Cardiac muscle cell (in vitro differentiated cells and primary cell): ENCODE data around the gene MYO5B. TPM values are rescaled to one million over a fixed set of nuclear protein-coding genes. Genes with fewer than 3 reads are reported as not detected.

Experiments
- DNase-seq, 2 donors: peaks; one replicate each; pipeline versions ENCODE4 v3.0.0 to v3.0.0-alpha.2; 2010 to 2017; ENCODE audit warnings: low read depth in 1 of 2, low spot score in 1 of 2
- H3K27ac ChIP-seq: fragments of 200-600 bp; sonication (generic); 2 replicates; pipeline ENCODE4 v1.5.1; 2016
- H3K27me3 ChIP-seq: fragments of 200-600 bp; sonication (generic); 2 replicates; pipeline ENCODE4 v1.6.0; 2016; ENCODE audit warnings: control low read depth
- H3K36me3 ChIP-seq: fragments of 200-600 bp; sonication (generic); 2 replicates; pipeline ENCODE4 v1.5.1; 2016; ENCODE audit warnings: control low read depth
- H3K4me1 ChIP-seq: fragments of 200-600 bp; sonication (generic); 2 replicates; pipeline ENCODE4 v1.8.1; 2017; ENCODE audit warnings: low read depth, mild to moderate bottlenecking, mixed run types
- H3K4me3 ChIP-seq: fragments of 200-600 bp; sonication (generic); 2 replicates; pipeline ENCODE4 v1.5.1; 2016; ENCODE audit warnings: mild to moderate bottlenecking
- H3K9me3 ChIP-seq: fragments of 200-600 bp; sonication (generic); 2 replicates; pipeline ENCODE4 v1.5.1; 2017; ENCODE audit warnings: low read depth, mild to moderate bottlenecking, control low read depth
- polyA plus RNA-seq: library from polyadenylated mRNA; unstranded; fragments of >200 nt; fragmentation: Nextera tagmentation; extraction: Ambion mirVana; gene quantifications from 2 replicates; pipeline ENCODE4 v1.2.1, GENCODE V29; 2016
- total RNA-seq: library from RNA; depleted of rRNA; stranded (reverse); fragments of >200 nt; gene quantifications from 2 replicates; pipeline ENCODE4 v1.2.3, GENCODE V29; 2016
- TF ChIP-seq, protein P1 (sequence below): IDR thresholded peaks from 2 replicates; pipeline ENCODE4 v1.5.1; 2012; ENCODE audit warnings: low read depth, mild to moderate bottlenecking, low read length

The MYO5B gene
- total and polyA plus RNA-seq, 2 experiments from 2014 or later: 3.0 to 16.7 TPM

- Histone ChIP-seq H3K9me3 (no peaks in the 10 kb centered on the region), H3K4me3 (no peak overlapping the region), H3K27me3 (no peaks in the 10 kb centered on the region), H3K36me3 (no peaks in the 10 kb centered on the region), H3K27ac (no peak overlapping the region), H3K4me1 (no peaks in the 10 kb centered on the region)
- TF ChIP-seq, protein P1, sequence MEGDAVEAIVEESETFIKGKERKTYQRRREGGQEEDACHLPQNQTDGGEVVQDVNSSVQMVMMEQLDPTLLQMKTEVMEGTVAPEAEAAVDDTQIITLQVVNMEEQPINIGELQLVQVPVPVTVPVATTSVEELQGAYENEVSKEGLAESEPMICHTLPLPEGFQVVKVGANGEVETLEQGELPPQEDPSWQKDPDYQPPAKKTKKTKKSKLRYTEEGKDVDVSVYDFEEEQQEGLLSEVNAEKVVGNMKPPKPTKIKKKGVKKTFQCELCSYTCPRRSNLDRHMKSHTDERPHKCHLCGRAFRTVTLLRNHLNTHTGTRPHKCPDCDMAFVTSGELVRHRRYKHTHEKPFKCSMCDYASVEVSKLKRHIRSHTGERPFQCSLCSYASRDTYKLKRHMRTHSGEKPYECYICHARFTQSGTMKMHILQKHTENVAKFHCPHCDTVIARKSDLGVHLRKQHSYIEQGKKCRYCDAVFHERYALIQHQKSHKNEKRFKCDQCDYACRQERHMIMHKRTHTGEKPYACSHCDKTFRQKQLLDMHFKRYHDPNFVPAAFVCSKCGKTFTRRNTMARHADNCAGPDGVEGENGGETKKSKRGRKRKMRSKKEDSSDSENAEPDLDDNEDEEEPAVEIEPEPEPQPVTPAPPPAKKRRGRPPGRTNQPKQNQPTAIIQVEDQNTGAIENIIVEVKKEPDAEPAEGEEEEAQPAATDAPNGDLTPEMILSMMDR: no peak
- DNase-seq: no peak
Measured at GRCh38 chr18:50144540-50144939, 50.4 kb downstream of the MYO5B start.

- Histone ChIP-seq H3K27ac (no peak overlapping the region), H3K9me3 (no peaks in the 10 kb centered on the region), H3K4me3 (no peak overlapping the region), H3K4me1 (no peaks in the 10 kb centered on the region), H3K36me3 (no peaks in the 10 kb centered on the region), H3K27me3 (no peaks in the 10 kb centered on the region)
- TF ChIP-seq, protein P1: no peak
- no peak for DNase-seq
Measured at GRCh38 chr18:50143886-50144285, 51.1 kb downstream of the MYO5B start.

GRCh38 chr18:50143294-50143693, 51.7 kb downstream of the MYO5B start:
- DNase-seq: peak in 1 of 2 donors; percentile 5
- no peak overlapping the region for H3K27ac ChIP-seq
- no peaks in the 10 kb centered on the region for H3K36me3 ChIP-seq
- H3K4me1 ChIP-seq: no peaks in the 10 kb centered on the region
- TF ChIP-seq, protein P1: no peak
- H3K27me3 ChIP-seq: no peaks in the 10 kb centered on the region
- H3K9me3 ChIP-seq: no peaks in the 10 kb centered on the region
- no peak overlapping the region for H3K4me3 ChIP-seq

DNA sequence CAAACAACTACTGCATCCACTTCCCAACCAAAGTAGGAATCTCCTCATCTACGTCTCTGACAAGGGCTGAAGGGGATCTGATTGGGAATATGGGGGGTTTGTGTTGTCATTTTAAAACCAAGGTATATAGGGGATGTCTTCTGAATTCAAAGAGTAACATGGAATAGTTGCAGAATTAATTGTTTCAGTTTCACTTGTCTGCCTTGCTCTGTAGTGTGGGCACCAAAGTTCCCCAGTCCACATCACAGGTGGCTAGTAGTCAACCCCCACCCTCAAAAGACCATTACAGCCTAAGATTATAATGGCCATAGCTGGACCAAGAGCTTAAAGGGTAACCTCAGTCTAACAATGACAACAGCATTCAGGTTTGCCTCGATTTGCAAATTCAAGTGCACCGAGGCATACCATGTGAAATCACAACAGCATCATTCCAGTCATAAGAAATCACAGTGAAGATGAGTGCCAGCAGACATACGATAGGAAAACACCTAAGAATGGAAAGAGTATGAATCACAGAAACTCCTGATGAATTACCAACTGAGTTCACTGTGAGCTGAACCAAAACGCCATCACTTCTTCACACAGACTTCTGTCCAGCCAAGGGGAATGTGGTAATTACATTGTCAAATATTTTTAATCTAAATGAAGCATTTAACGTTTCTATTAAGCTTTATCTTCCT, 52.4 kb downstream of the MYO5B start:
- H3K4me1 ChIP-seq: no peaks in the 10 kb centered on the region
- DNase-seq: no peak
- H3K27ac ChIP-seq: no peak overlapping the region
- H3K27me3 ChIP-seq: no peaks in the 10 kb centered on the region
- no peaks in the 10 kb centered on the region for H3K36me3 ChIP-seq
- H3K4me3 ChIP-seq: no peak overlapping the region
- TF ChIP-seq, protein P1: no peak
- H3K9me3 ChIP-seq: no peaks in the 10 kb centered on the region

DNA sequence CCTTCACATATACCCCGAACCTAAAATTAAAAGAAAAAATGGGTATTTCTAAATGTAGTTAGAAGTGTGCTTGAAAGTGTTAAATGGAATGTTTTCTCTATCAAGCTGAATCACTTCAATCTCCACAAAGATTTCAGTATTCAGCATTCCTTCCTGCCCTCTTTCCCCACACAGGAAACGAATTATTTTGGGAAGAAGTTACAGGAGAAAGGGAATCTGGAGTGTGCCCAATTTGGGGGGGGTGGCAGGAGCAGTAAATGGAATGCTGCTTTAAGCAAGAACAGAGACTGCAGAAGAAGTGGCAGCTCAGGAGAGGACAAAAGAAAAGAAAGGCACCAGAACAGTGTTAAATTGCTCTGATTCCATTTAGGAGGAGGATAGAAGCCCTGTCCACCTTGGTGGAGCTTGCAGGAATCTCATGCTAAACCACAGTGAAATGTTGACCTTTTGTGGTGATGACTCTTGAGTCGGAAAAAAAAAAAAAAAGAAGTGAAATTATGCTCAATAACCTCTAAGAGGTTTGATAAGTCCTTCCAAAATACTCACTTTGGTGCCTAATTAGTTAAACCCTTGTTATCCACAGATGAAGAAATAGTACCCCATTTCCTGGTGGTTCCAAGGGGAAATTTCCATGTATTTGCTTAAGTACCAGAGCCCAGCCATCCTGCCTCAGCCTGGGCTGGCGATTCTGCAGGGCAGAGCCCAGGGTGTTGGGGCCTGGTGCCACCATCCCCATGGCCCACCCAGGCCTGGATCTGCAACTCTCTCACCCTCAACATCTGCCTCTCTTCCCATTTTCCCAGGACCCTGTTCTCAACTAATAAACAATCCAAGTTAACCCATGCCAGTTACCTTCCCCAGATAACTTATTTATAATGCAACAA, 56.5 kb downstream of the MYO5B start:
- Histone ChIP-seq H3K4me3 (no peak overlapping the region), H3K27me3 (no peaks in the 10 kb centered on the region), H3K27ac (no peak overlapping the region), H3K9me3 (no peaks in the 10 kb centered on the region), H3K36me3 (no peaks in the 10 kb centered on the region), H3K4me1 (no peaks in the 10 kb centered on the region)
- DNase-seq: peak in 1 of 2 donors; percentile 57
- TF ChIP-seq, protein P1: no peak
